A673 (cell line): ENCODE measurements around the gene GRN.

Experiments used
- EZH2 ChIP-seq: fragments of 200-600 bp; sonication (generic); IDR thresholded peaks from 2 replicates; pipeline ENCODE4 v1.6.1; 2017; ENCODE audit warnings: borderline replicate concordance, low read depth, mild to moderate bottlenecking, mixed read lengths, antibody characterized with exemption, low read length; ENCODE audit not compliant: poor library complexity, severe bottlenecking
- TF ChIP-seq, protein P1 (sequence below): fragments of 300-800, 200-600 bp; sonication (generic); conservative IDR thresholded peaks from 2 replicates; pipeline ENCODE4 v1.5.1; 2017; ENCODE audit warnings: low read depth, mild to moderate bottlenecking, antibody characterized with exemption, low read length, moderate library complexity, mixed read lengths

GRCh38 chr17:44359458-44360143 is 14.5 kb downstream of the GRN start:
- TF ChIP-seq, protein P1, sequence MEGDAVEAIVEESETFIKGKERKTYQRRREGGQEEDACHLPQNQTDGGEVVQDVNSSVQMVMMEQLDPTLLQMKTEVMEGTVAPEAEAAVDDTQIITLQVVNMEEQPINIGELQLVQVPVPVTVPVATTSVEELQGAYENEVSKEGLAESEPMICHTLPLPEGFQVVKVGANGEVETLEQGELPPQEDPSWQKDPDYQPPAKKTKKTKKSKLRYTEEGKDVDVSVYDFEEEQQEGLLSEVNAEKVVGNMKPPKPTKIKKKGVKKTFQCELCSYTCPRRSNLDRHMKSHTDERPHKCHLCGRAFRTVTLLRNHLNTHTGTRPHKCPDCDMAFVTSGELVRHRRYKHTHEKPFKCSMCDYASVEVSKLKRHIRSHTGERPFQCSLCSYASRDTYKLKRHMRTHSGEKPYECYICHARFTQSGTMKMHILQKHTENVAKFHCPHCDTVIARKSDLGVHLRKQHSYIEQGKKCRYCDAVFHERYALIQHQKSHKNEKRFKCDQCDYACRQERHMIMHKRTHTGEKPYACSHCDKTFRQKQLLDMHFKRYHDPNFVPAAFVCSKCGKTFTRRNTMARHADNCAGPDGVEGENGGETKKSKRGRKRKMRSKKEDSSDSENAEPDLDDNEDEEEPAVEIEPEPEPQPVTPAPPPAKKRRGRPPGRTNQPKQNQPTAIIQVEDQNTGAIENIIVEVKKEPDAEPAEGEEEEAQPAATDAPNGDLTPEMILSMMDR, result no peak
- no peak for TF ChIP-seq EZH2
